Nephron (organoid): ENCODE results near the gene SFTA2.

ENCODE experiments used
- H3K27ac Mint-ChIP-seq, 3 experiments: 2 replicates each; pipeline ENCODE4 v1.8.0; 2020; ENCODE audit warnings: mixed read lengths in 3 of 3, mild to moderate bottlenecking in 2 of 3, moderate library complexity in 1 of 3
- H3K27me3 Mint-ChIP-seq: 2 replicates; pipeline ENCODE4 v1.8.0; 2021; ENCODE audit warnings: low read depth, mild to moderate bottlenecking, moderate library complexity, mixed read lengths
- H3K36me3 Mint-ChIP-seq: 2 replicates; pipeline ENCODE4 v1.8.0; 2020; ENCODE audit warnings: low read depth, mixed read lengths
- H3K4me1 Mint-ChIP-seq: 2 replicates; pipeline ENCODE4 v1.8.0; 2020; ENCODE audit warnings: mixed read lengths
- H3K4me3 Mint-ChIP-seq, 3 experiments: 2 replicates each; pipeline ENCODE4 v1.8.0; 2020; ENCODE audit warnings: mild to moderate bottlenecking in 3 of 3, mixed read lengths in 3 of 3, moderate library complexity in 2 of 3
- H3K9me3 Mint-ChIP-seq: 2 replicates; pipeline ENCODE4 v1.8.0; 2020; ENCODE audit warnings: mixed read lengths
- TF ChIP-seq, protein P1 (sequence below), 3 experiments: fragments of 200-600 bp; sonication (generic); IDR thresholded peaks; one replicate each; pipeline ENCODE4 v1.5.0; 2021; ENCODE audit warnings: antibody characterized with exemption in 3 of 3; ENCODE audit not compliant: unreplicated experiment in 3 of 3

SFTA2 gene

DNA sequence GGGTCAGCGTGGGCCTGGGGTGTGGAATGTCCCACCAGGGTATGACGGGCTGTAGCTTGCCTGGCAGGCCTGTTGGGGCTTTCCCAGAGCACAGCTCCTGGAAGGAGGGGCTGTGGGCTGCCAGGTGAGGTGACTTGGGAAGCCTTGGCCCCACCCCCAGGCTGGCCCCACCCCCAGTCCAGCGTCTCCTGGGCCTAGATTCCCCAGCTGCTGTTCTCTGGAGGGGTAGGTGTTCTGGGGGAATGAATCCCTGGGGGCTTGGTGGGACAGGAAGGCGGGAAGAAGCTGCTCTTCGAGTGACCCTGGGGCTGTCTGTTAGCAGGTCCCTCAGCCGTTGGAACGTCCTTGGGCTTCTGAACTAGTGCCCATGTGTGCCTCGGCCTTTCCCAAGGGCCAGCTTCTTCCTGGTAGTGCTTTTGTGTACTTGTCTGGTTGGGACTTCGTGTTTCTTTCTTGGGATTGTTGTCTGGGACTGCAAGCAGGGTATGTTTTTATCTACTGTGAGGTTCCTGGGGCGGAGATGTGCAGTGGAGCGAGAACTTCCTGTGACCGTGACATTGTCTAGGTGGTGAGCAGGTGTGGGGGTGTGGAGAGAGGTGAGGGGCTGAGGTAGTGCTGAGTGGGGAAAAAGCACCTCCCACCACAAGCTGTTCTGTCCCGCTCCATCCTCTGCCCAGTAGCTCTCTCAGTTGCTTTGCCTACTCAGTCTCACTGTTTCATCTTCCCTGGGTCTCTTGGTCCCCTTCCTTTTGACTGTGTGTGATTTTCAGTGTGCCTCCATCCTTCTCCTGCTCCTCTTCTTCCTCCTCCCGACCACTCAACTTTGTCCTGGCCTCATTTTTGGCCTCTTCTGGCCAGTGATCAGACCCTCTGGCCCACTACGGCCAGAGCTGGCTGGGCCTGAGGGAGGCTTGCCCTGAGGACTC, 48.9 kb downstream of the SFTA2 start:
- peak overlapping the region; percentile 84 to 90 (median 88) for H3K4me3 Mint-ChIP-seq
- H3K27ac Mint-ChIP-seq, result peak overlapping the region; percentile 98 to 99 (median 98)
- peaks cover 75% of the 10 kb centered on the region for H3K4me1 Mint-ChIP-seq
- TF ChIP-seq, protein P1, sequence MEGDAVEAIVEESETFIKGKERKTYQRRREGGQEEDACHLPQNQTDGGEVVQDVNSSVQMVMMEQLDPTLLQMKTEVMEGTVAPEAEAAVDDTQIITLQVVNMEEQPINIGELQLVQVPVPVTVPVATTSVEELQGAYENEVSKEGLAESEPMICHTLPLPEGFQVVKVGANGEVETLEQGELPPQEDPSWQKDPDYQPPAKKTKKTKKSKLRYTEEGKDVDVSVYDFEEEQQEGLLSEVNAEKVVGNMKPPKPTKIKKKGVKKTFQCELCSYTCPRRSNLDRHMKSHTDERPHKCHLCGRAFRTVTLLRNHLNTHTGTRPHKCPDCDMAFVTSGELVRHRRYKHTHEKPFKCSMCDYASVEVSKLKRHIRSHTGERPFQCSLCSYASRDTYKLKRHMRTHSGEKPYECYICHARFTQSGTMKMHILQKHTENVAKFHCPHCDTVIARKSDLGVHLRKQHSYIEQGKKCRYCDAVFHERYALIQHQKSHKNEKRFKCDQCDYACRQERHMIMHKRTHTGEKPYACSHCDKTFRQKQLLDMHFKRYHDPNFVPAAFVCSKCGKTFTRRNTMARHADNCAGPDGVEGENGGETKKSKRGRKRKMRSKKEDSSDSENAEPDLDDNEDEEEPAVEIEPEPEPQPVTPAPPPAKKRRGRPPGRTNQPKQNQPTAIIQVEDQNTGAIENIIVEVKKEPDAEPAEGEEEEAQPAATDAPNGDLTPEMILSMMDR (IDR thresholded peaks at IDR 0.05; ENCODE audit: unreplicated experiment in 3 of 3), result no peak
- H3K36me3 Mint-ChIP-seq, result peaks cover 2% of the 10 kb centered on the region
- no peaks in the 10 kb centered on the region for H3K9me3 Mint-ChIP-seq
- no peaks in the 10 kb centered on the region for H3K27me3 Mint-ChIP-seq

DNA sequence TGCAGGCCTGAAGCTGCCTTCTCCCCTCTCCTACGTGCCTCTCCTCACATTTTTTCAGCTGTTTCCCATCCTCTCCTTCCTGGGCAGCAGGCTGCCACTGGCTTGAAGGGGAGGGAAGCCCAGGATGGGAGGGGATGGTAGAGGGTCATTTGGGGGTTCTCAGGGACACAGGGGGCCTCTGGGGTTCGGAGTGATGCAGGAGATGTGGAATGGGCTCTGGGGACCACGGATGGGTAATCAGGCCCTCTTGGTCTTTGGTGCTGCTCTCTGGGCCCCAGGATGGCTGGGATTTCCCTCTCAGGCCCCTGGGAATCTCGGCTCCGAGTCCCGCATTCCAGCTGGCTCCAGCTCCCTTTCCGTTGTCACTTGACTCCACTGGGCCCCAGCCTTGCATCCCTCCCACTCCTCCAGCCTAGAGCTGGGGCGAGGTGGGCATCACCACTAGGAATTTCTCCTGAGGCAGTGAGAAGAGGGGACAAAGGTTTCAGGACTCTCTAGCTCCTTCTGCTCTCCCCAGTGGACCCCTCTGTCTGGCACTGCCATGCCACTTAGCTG, 49.7 kb downstream of the SFTA2 start:
- Mint-ChIP-seq H3K27me3 (no peaks in the 10 kb centered on the region), H3K27ac (peak overlapping the region; percentile 98 to 99 (median 98)), H3K4me3 (peak overlapping the region; percentile 84 to 90 (median 88)), H3K36me3 (no peaks in the 10 kb centered on the region), H3K4me1 (peaks cover 75% of the 10 kb centered on the region), H3K9me3 (no peaks in the 10 kb centered on the region)
- TF ChIP-seq, protein P1 (IDR thresholded peaks at IDR 0.05; ENCODE audit: unreplicated experiment in 3 of 3), result no peak

DNA sequence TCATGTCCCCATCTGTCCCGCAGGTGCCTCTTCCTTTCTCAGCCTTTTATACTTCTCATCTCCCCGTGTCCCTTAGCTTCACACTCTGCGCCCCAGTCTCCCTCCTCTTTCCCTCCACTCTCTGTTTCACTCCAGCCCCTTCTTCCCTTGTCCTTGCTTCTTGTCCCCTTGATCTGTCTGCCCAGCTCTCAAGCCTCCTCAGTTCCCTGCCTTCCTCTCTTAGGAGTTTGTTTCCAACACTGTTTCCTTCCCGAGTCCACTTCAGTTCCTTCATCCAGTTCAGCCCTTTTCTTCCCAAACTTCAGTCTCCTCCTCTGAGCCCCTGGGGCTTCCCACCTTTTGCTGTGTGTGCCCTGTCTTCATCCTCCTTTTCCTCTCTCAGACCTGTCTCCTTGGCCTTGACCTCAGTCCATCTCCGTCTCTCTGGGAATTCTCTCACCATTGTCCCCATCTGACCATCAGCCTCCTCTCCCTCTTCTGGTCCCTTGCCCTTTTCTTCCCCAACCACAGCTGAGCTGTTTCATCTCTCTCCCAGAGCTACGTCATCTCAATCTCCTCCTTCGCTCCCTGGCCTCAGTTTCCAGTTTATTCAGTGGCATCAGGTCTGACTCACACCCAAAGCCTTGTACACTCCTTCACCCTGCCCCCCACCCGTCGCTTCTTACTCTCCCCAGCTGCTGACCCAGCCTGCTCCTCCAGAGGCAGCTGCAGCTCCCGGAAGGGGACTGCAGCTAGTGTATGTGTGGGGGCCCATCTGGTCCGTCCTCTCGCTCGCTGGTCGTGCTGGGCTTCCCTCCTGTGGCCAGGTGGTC, 50.4 kb downstream of the SFTA2 start:
- TF ChIP-seq, protein P1 (IDR thresholded peaks at IDR 0.05; ENCODE audit: unreplicated experiment in 3 of 3), result no peak
- peak overlapping the region; percentile 84 to 90 (median 88) for H3K4me3 Mint-ChIP-seq
- no peaks in the 10 kb centered on the region for H3K9me3 Mint-ChIP-seq

More for the DNA sequence above, 50.4 kb downstream of the SFTA2 start:
- Mint-ChIP-seq H3K27me3 (no peaks in the 10 kb centered on the region), H3K36me3 (no peaks in the 10 kb centered on the region), H3K27ac (peak overlapping the region; percentile 98 to 99 (median 98)), H3K4me1 (peaks cover 71% of the 10 kb centered on the region)
